Uterus (tissue), 2 donors: ENCODE measurements around the gene ATAD3B.

Experiments used
- POLR2A ChIP-seq, 2 donors: fragments of 450-650 bp; IDR thresholded peaks; one replicate each; pipeline ENCODE4 v1.6.1; 2016; ENCODE audit warnings: antibody characterized with exemption in 2 of 2, mild to moderate bottlenecking in 1 of 2, moderate library complexity in 1 of 2
- TF ChIP-seq, protein P1 (sequence below), 4 experiments: fragments of 200-600 bp in 2 of 4; fragments of 450-650 bp in 2 of 4; sonication (generic) in 2 of 4; IDR thresholded peaks; one replicate each; pipeline ENCODE4 v1.5.1; 2016 to 2019; ENCODE audit warnings: antibody characterized with exemption in 4 of 4, mild to moderate bottlenecking in 2 of 4, moderate library complexity in 1 of 4

GRCh38 chr1:1441002-1441888 lies 30.3 kb upstream of the ATAD3B start:
- TF ChIP-seq, protein P1, sequence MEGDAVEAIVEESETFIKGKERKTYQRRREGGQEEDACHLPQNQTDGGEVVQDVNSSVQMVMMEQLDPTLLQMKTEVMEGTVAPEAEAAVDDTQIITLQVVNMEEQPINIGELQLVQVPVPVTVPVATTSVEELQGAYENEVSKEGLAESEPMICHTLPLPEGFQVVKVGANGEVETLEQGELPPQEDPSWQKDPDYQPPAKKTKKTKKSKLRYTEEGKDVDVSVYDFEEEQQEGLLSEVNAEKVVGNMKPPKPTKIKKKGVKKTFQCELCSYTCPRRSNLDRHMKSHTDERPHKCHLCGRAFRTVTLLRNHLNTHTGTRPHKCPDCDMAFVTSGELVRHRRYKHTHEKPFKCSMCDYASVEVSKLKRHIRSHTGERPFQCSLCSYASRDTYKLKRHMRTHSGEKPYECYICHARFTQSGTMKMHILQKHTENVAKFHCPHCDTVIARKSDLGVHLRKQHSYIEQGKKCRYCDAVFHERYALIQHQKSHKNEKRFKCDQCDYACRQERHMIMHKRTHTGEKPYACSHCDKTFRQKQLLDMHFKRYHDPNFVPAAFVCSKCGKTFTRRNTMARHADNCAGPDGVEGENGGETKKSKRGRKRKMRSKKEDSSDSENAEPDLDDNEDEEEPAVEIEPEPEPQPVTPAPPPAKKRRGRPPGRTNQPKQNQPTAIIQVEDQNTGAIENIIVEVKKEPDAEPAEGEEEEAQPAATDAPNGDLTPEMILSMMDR (IDR thresholded peaks at IDR 0.05), result peak; percentile 84 to 91 (median 86)
- no peak for TF ChIP-seq POLR2A (IDR thresholded peaks at IDR 0.05)
